Kidney glomerular epithelial cell (primary cell): ENCODE data around the gene MYZAP.

Experiments
- DNase-seq: peaks from one replicate; lab custom pipeline; 2025; lab: John Stamatoyannopoulos, UW

Gene MYZAP, protein sequence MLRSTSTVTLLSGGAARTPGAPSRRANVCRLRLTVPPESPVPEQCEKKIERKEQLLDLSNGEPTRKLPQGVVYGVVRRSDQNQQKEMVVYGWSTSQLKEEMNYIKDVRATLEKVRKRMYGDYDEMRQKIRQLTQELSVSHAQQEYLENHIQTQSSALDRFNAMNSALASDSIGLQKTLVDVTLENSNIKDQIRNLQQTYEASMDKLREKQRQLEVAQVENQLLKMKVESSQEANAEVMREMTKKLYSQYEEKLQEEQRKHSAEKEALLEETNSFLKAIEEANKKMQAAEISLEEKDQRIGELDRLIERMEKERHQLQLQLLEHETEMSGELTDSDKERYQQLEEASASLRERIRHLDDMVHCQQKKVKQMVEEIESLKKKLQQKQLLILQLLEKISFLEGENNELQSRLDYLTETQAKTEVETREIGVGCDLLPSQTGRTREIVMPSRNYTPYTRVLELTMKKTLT

DNA sequence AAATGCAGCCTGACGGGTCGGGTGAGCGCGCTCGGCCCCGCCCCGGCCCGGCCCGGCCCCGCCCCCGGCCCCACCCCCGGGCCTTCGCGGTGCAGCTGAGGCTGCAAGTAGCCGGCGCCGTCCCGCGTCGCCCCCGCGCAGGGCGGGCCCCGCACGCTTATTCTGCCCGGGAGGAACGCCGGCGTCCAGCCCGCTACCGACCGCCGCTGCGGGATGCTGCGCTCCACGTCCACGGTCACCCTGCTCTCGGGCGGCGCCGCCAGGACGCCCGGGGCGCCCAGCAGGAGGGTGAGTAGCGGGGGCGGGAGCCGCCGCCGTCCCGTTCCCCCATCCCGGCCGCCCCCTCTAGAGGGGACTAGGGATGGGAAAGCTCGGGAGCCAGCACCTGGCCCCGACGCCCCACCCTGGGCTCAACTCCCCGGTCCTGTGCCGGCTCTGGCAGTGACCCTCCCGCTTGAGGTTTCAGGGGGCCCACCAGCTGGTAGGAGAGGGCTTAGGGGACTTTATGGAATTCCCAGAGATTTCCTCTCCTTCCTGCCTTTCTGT, at the start of gene MYZAP:
MYZAP (plus strand) TSS at position 83 of the 546 bp plus-strand sequence; CDS start at position 214, 131 bp downstream.
- DNase-seq, result no peak

DNA sequence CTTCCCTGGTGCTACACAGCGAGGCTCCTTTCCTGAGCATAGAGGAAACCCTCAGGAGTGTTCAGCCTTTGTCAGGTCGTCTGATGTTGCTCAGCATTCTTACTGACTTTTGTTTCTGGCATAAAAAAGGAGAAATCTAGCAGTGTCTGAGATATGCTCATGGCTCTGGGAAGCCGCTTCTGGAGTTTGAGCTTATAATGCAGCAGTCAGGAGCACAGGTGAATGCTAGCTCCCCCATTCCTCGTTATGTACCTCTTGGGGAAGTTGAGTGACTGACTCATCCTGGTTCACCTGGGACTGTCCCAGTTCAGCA, 49.2 kb upstream of the MYZAP start:
- no peak for DNase-seq

DNA sequence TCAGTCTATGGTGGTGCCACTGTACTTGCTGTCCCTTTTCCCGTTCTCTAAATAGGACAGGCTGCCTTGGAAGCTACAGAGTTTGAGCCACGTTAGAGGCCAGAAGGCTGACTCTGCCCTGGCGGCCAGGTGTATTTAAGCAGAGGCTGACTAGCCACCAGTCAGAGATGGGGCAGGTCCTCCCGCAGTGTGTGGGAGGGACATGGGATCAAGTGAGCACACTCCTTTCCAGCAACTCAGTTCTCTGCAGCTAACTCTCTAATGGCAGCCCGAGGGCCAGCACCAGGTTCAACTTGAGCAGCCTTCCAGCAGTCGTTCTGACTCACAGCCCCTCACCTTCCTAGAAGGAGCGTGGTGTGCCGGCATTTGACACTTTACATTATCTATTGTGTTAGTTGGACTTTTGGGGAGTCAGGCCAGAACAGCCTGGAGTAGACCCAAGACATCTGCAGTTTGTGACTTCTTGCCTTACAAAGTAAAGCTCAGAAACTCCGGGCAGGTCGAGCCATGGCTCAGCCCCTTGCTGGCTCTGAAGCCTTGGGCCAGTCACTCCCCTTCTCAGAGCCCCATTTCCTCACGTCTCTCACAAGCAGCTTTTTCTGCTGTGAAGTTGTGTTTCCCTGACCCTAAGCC, 46.7 kb upstream of the MYZAP start:
- DNase-seq, result no peak

DNA sequence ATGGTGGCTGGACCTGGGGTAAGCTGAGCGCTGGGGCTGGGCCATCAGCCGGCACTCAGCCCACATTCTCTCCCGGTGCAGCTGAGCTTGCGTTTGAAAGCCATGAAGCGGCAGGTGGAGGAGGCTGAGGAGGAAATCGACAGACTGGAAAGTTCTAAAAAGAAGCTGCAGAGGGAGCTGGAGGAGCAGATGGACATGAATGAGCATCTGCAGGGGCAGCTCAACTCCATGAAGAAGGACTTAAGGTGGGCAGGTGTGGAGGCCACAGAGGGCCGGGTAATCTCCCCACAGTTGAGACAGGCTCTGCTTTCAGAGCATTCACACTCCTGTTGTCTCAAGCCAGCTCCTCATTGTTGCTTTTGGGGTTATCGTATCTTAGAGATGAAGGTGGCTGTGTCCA, 45.7 kb upstream of the MYZAP start:
- DNase-seq, result no peak

DNA sequence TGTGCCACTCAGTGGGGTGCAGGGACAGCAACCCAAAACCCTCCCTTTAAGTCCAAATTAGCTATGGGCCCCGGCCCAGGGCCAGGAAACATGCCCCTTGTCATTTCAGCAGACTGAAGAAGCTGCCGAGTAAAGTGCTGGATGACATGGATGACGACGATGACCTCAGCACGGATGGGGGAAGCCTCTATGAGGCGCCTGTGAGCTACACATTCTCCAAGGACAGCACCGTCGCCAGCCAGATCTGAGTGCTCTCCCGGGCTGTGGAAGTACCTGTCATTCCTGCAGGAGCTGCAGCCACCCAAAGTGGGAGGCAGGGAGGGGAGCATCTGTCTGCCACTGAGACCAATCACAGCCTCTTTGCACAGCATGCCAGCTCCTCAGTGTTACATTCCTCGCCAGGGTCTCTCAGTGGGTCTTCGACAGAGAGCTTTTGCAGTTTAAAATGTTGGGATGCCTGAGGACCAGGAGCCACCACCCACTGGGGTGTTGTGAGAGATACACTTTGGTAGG, 44.4 kb upstream of the MYZAP start:
- no peak for DNase-seq

DNA sequence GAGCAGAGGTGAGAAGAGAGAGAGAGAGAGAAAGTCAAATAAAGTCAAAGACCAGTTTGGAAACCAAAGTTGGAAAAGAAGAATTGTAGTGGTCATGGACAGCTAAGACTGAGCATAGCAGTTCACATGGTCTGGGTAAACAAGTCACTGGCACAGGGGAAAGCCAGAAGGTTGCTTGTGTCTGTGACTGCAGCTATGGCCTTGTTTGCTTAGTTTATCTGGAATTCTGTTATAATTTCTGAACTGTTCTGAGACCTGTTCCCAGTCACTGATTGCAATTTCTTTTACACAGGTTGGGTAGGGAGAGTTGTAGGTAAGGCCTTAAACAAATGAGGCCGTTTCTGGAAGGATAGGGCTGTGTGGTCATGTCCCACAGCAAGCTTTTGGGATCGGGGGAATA, 43.4 kb upstream of the MYZAP start:
- no peak for DNase-seq

DNA sequence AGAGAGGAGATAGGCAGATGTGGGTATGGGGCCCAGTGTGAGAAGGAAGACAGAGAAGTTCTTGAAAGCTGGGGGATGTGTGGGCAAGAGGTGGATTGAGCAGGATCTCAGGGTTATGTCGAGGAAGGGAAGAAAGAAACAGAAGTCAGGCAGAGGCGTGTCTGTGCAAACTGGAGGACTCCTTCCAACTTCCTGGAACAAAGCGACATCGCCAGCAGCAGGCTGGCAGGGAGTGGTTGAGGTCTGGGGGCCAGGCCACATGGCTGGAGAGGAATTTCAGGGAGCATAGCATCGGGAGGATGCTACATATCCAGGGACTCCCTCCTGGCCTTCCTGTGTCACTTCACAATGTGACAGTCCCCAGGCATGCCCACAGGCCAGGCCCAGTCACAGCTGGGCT, 42.9 kb upstream of the MYZAP start:
- DNase-seq, result no peak

DNA sequence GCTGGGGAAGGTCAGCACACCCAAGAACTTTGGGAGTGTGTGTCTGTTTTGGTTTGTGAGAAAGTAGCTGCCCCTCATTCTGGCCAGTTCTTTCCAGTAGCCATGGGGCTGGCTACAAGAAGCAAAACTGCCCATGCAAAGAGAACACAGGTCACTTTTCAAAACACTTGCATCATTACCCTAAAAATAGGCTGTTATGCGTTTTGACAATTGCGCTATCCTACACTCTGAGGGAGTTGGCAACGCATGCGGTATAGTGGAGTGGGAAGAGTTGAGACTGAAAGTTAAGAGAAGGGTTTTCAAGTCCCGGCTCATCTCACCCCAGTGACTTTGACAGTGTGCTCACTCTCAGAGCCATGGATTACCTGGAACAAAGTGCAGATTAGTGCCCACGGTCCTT, 41.8 kb upstream of the MYZAP start:
- DNase-seq, result no peak

DNA sequence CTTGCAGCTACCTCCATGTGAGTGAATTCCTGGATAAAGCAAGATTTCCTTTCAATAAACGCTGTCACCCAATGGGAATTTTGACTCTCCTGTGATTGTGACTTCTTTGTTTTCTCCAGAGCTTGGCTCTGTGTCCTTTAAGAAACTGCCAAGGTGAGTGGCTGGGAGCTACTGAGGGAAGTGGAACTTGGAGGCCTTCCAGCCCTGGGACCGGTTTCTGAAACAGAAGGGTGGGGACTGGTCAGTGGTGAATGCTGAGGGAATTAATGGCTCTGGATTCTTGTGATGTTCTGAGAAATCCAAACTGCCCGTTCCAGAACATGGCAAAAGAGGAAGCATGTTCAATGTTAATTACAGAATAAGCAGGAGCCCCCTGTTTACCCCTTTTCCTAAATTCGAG, 41.1 kb upstream of the MYZAP start:
- DNase-seq, result no peak

DNA sequence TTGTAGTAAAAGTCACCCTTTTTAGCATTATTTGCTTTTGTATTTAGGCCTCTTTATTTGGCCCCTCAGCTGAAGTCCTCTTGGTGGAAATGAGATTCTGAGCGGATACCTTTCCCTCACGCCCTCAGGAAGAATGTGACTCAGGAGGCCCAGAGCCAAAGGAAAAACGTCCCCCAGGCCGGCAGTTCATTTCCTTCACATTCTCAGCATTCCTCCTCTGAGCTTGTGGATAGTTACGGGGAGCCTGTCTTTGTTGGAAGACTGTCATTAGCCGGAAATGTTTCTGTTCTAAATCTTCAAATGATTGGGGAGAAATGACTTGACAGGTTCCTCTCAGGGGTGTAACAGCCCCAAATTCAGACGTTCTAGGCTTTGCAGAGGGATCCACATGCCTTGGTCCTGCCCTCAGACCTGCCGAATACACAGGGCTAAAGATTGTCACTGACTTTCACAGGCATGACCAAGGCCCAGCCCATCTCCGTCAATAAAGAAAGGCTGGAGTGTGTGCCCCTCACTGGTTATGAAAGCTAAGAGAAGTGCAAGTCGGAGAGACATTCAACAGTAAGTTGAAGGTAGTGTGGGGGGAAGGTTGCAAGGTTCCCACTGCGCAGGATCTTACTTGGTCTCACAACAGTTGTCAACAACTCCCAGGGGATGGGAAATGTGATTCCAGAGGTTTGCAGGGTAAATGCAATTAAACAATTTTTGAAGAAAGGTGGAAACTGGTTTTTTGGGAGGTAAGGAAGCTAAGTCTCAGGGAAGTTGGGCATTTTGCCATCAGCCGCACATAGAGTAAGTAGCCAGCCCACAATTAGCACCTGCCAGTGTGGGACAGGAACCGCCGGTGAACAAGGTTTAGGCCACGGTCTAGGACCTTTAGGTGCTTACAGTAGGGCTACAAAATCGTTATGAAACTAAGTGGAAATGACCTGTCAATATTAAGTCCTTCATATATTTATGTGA, 39.7 kb upstream of the MYZAP start:
- peak; percentile 75 for DNase-seq

DNA sequence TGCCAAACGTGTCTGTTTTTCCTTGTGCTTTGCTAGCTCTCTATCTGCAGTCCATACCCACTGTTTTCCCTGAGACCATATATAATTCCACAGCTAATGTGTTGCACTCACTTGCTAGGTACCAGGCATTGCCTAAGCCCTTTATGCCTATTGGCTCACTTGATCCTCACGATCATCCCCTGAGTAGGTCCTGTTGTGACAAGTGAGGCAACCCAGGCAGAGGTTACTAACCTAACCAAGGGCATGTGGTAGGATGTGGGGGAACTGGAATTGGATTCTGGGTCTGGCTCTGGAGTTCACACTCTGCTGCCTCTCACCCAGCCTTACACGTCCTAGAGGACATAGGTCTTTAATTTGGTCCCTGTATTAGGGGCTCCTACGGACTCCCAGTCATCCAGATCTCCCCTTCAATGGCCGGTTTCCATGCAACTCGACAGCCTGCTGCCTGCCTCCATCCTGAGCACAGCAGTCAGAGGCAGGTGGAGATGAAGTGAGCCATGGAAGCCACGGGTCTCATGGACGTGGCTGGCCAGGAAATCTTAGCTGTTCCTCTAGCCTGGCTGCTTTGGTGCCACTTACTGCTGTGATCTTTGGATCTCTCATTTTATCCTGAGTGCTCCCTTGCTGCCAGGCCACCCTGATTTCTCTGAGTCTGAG, 38.9 kb upstream of the MYZAP start:
- no peak for DNase-seq

DNA sequence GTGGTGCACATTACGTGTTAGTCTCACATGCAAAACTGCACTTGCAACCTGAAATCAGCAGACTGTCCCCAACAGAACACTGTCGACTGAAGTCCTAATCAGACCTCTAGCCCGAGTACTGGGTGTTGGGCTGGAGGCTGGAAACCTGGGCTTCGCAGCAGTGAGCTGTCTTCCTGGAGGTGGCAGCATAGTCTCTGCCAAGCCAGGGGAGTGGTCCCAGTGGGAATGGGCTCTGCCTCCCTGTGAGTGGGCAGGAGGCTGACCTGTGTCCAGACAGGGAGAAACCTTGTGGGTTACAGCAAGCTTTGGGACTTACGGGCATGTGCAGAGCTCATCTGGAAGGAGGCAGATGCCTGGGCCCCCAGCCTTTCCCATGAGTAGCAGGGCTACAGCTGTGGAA, 38.2 kb upstream of the MYZAP start:
- no peak for DNase-seq

DNA sequence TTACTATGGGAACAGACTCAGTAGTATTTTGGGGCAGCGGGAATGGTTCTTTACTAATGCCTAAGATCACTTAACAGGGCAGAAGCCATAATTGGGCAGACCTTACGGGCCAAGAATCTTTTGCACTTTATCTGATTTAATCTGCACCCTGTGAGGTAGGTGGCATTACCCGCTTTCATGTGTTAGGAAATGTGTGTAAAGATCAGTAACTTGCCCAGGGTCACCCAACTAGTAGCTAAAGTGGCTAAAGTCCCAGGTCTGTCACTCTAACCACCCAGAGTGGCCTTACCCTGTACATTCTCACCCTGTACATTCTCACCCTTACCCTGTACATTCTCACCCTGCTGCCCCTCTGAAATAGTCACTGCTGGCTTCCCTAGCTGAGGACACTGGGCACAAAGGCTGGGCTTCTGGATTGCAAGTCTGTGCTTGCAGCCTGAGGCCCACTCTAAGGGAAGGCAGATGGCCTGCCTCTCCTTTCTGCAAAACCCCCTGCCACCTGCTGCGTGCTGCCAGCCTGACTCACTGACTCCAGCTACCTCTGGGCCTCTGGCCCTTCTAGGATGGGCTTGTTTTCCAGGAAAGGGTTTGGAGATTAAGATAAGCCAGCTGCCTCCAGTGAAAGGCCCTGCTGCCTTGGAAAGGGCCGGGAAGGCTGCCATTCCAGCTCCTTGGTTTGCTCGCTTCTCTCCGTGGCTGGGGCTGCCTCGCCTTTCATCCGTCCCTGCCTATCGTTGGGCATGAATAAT, 37.5 kb upstream of the MYZAP start:
- DNase-seq, result no peak

DNA sequence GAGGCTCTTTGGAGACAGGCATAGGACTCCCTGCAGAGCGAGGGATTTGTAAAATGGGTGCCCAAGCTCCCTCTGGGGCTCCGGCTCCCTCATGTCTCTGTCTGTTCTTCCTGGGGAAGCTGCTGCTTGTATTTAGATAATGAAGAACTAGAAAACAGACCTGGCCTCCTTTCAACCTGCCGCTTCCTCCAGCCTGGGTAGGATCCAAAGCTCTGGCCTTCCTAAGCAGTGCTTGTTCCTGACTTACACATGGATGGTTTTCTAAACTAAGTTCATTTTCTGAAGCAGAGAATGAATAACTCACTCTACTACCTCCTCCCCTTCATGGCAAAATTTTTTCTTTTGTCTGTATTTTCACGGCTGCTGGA, 36.9 kb upstream of the MYZAP start:
- DNase-seq, result no peak

DNA sequence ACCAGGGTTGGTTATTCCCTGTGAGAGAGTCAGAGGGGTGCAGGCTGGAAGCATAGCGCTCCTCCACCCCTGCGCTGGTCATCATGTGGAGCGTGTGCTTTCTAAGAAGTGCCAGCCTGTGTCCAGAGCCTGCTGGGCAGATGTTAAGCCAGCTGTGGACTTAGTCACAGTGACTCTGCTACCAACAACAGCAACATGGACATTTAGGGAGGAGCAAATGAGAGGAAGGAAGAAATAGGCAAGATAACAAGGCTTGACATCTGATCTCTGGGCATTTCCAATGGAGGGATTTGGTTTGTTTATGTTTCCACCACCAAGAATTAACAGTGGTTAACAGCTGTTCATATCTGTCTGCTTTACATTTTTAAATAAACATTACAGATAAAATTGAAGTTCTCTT, 36.4 kb upstream of the MYZAP start:
- DNase-seq, result no peak

DNA sequence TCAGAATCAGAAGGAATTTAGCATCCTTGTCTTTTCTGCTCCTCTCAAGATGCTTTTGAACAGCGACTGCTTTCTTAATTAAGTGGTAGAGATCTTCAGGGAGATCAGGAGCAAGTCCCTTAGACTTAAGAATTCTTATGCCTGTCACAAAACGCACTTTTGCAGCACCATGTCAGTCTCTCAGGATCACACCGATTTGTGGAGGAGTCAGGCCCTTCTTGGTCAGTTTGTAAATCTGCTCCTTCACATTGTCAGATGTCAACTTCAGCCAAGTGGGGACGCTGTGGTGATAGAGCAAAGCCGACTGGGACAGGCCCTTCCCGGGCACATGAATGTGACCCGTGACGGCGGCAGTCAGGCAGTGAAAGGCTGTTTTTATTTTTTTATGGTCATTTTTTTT, 35.7 kb upstream of the MYZAP start:
- DNase-seq, result no peak

DNA sequence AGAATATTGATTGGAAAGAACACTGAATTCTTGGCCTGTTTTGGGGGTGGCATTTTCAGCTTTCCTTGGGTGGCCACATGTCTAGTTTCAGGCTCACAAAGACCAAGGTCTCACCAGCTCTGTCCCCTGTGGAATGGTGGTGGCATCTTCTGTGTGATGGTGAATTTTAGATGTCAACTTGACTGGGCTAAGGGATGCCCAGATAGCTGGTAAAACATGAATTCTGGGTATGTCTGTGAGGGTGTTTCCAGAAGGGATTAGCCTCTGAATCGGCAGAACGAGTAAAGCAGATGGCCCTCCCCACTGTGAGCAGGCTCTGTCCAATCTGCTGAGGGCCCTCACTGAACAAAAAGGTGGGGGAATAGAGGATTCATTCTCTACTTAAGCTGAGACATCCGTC, 34.4 kb upstream of the MYZAP start:
- no peak for DNase-seq

DNA sequence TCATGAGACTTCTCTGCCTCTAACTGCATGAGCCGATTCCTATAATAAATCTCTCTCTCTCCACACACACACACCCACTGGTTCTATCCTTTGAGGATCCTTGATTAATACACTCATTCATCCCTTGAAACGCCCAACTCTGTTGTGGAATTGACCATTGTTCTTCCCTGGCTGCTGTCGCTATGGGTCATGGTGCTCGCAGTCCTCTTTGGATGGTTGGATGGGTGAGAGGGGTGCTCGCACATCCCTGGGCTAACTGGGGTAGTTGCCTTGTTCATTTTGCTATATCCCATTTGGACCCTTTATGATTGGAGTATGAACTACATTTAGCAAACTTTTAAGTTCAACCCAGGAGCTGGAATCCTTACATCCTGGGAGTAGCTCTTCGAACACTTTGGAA, 33.9 kb upstream of the MYZAP start:
- no peak for DNase-seq

DNA sequence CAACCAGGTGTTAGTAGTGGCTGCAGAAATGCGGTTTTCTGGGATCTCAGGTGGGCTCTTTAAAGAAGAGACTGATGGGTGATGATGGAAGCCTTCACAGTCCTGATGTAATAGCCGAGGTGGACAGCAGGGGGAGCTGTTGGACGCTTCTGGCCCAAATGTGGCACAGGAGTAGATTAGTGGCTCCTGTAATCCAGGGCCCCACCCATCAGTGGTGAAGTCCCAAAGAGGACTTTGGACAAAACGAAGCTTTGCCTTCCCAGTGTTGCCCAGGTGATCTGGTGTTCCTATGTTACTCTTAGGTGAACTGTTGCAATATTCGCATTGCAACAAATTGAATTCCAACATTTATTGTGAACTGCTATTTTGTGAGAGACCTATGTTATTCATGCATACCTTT, 31.8 kb upstream of the MYZAP start:
- no peak for DNase-seq

DNA sequence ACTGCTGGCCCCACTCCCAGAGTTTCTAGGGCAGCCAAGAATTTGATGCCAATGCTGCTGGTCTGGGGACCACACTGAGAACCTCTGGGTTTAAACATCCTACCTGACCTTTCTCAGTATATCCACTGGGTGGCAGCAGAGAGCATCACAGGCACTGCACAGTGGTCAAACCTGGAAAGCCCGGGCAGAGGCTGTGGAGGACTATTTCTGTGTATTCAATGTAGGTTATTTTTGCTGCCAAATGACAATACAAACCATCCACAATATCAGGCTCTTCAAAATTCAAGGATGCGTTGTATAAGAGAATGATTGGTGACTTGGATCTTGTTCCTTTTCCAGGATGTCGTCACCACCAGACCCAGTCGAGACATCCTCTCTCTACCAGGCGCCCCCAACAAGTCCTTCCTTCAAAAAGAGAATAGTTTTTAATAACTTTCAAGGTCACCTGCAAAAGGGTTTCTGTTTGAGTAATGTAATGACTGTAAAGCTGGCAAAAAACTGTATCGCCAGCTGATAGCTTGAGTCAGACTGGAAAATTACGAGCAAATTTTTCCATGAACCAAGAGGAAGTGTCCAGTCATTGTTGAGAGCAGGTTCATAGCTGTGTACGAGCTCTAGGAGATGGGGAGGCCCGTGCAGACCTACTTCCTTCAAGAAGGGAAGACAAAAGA, 30.5 kb upstream of the MYZAP start:
- peak; percentile 65 for DNase-seq
